GM12892 (cell line): ENCODE data around the gene MMP24OS.

Experiments
- DNase-seq: peaks from one replicate; pipeline ENCODE4 v3.0.0; 2011; ENCODE audit not compliant: insufficient read length
- FAIRE-seq: peaks from 2 replicates; lab custom pipeline; 2011; peaks lifted over from hg19 to GRCh38; lab: Jason Lieb, UNC
- POLR2A ChIP-seq: IDR thresholded peaks from 2 replicates; pipeline ENCODE4 v1.6.1; 2011; ENCODE audit warnings: low read depth, low read length, control low read depth
- POLR2AphosphoS5 ChIP-seq: IDR thresholded peaks from 2 replicates; pipeline ENCODE4 v1.6.1; 2011; ENCODE audit warnings: low read depth, low read length, control low read depth
- TAF1 ChIP-seq: IDR thresholded peaks from 2 replicates; pipeline ENCODE4 v1.6.1; 2011; ENCODE audit warnings: low read depth, mild to moderate bottlenecking, control low read depth, low read length, borderline replicate concordance

MMP24OS gene

GRCh38 chr20:35277127-35277526, 795 bp downstream of the MMP24OS start:
- DNase-seq (no peak), FAIRE-seq (no peak)
- TF ChIP-seq POLR2A (no peak), POLR2AphosphoS5 (no peak), TAF1 (no peak)

- FAIRE-seq = no peak
These were observed 1.5 kb downstream of the MMP24OS start for GRCh38 chr20:35276408-35276807.

GRCh38 chr20:35275741-35276251, 2.1 kb downstream of the MMP24OS start:
- DNase-seq = no peak
- no peak for TF ChIP-seq POLR2AphosphoS5
- TF ChIP-seq POLR2A = peak; percentile 30; the same call in 1 of the 2 replicates
- FAIRE-seq = no peak

More at GRCh38 chr20:35276408-35276807, 1.5 kb downstream of the MMP24OS start:
- no peak for DNase-seq
- TF ChIP-seq POLR2A (no peak), TAF1 (no peak), POLR2AphosphoS5 (no peak)

GRCh38 chr20:35274172-35275092, 3.5 kb downstream of the MMP24OS start:
- DNase-seq = no peak
- FAIRE-seq = no peak
- TF ChIP-seq POLR2A (no peak), POLR2AphosphoS5 (no peak), TAF1 (no peak)

GRCh38 chr20:35273449-35274171, 4.3 kb downstream of the MMP24OS start:
- DNase-seq = no peak
- FAIRE-seq = no peak
- no peak for TF ChIP-seq POLR2A
- no peak for TF ChIP-seq TAF1
- TF ChIP-seq POLR2AphosphoS5 = no peak; the same call in 1 of the 2 replicates

- TF ChIP-seq POLR2A (no peak), TAF1 (no peak), POLR2AphosphoS5 (no peak)
- no peak for DNase-seq
- FAIRE-seq = no peak
These were observed 6.0 kb downstream of the MMP24OS start for GRCh38 chr20:35271904-35272303.

GRCh38 chr20:35271073-35271882, 6.6 kb downstream of the MMP24OS start:
- DNase-seq = no peak
- TF ChIP-seq POLR2A (no peak), TAF1 (no peak), POLR2AphosphoS5 (no peak)
- FAIRE-seq = no peak

GRCh38 chr20:35270021-35270902, 7.7 kb downstream of the MMP24OS start:
- DNase-seq (no peak), FAIRE-seq (no peak)
- TF ChIP-seq TAF1 (no peak), POLR2A (no peak), POLR2AphosphoS5 (no peak)

GRCh38 chr20:35269055-35269781, 8.7 kb downstream of the MMP24OS start:
- DNase-seq (peak; percentile 69), FAIRE-seq (peak; percentile 82)
- no peak for TF ChIP-seq TAF1
- no peak for TF ChIP-seq POLR2A

- no peak for DNase-seq
- FAIRE-seq = no peak
- TF ChIP-seq POLR2AphosphoS5 (no peak), TAF1 (no peak), POLR2A (no peak)
These were observed 10.8 kb downstream of the MMP24OS start for GRCh38 chr20:35267092-35267491.
